Neural progenitor cell (in vitro differentiated cells): ENCODE measurements around the gene ESYT2. TPM values are rescaled to one million over a fixed set of nuclear protein-coding genes. Genes with fewer than 3 reads are reported as not detected.

Experiments used
- DNase-seq: peaks from one replicate; pipeline ENCODE4 v3.0.0-alpha.2; 2016; ENCODE audit warnings: low spot score
- H2AFZ ChIP-seq: fragments of 200-600 bp; sonication (generic); replicated peaks from 2 replicates; pipeline ENCODE4 v1.6.1; 2016; ENCODE audit warnings: antibody characterized with exemption
- H3F3A ChIP-seq: fragments of 200-600 bp; sonication (generic); 2 replicates; pipeline ENCODE4 v1.6.1; 2016; ENCODE audit warnings: antibody characterized with exemption, low read depth
- H3K27ac ChIP-seq: fragments of 200-600 bp; sonication (generic); 2 replicates; pipeline ENCODE4 v1.5.1; 2016; ENCODE audit warnings: mild to moderate bottlenecking
- H3K27me3 ChIP-seq: fragments of 200-600 bp; sonication (generic); 2 replicates; pipeline ENCODE4 v1.6.1; 2016; ENCODE audit warnings: mild to moderate bottlenecking, moderate library complexity
- H3K36me3 ChIP-seq: fragments of 200-600 bp; sonication (generic); 2 replicates; pipeline ENCODE4 v1.5.1; 2016
- H3K4me1 ChIP-seq: fragments of 200-600 bp; sonication (generic); 2 replicates; pipeline ENCODE4 v1.6.1; 2016; ENCODE audit warnings: mixed run types
- H3K4me2 ChIP-seq: fragments of 200-600 bp; sonication (generic); 2 replicates; pipeline ENCODE4 v1.6.1; 2016
- H3K4me3 ChIP-seq: fragments of 200-600 bp; sonication (generic); 2 replicates; pipeline ENCODE4 v1.5.1; 2016
- H3K79me2 ChIP-seq: fragments of 200-600 bp; sonication (generic); 2 replicates; pipeline ENCODE4 v1.6.1; 2016; ENCODE audit warnings: low read depth
- H3K9ac ChIP-seq: fragments of 200-600 bp; sonication (generic); 2 replicates; pipeline ENCODE4 v1.6.1; 2016
- H3K9me3 ChIP-seq: fragments of 200-600 bp; sonication (generic); 2 replicates; pipeline ENCODE4 v1.5.1; 2016; ENCODE audit warnings: low read depth
- H4K20me1 ChIP-seq: fragments of 200-600 bp; sonication (generic); 2 replicates; pipeline ENCODE4 v1.6.1; 2016; ENCODE audit warnings: low read depth
- H3K27ac Mint-ChIP-seq: 3 replicates; pipeline ENCODE4 v1.8.0; 2021; ENCODE audit warnings: mixed read lengths
- H3K27me3 Mint-ChIP-seq: 2 replicates; pipeline ENCODE4 v1.8.0; 2022; ENCODE audit warnings: low read depth, mild to moderate bottlenecking, inconsistent platforms, moderate library complexity, mixed read lengths; ENCODE audit not compliant: insufficient read depth
- H3K36me3 Mint-ChIP-seq: 3 replicates; pipeline ENCODE4 v1.8.0; 2021; ENCODE audit warnings: mixed read lengths
- H3K4me1 Mint-ChIP-seq: 3 replicates; pipeline ENCODE4 v1.8.0; 2021; ENCODE audit warnings: mixed read lengths
- H3K4me3 Mint-ChIP-seq: 3 replicates; pipeline ENCODE4 v1.8.0; 2021; ENCODE audit warnings: mild to moderate bottlenecking, moderate library complexity, mixed read lengths
- H3K9me3 Mint-ChIP-seq: 3 replicates; pipeline ENCODE4 v1.8.0; 2020; ENCODE audit warnings: mixed read lengths
- CTCF ChIP-seq: fragments of 200-600 bp; sonication (generic); IDR thresholded peaks from 2 replicates; pipeline ENCODE4 v1.5.1; 2017; ENCODE audit warnings: antibody characterized with exemption, mild to moderate bottlenecking
- EZH2 ChIP-seq: fragments of 200-600 bp; sonication (generic); IDR thresholded peaks from 2 replicates; pipeline ENCODE4 v1.6.1; 2017; ENCODE audit warnings: antibody characterized with exemption, mild to moderate bottlenecking, moderate library complexity
- EZH2phosphoT487 ChIP-seq: fragments of 200-600 bp; sonication (generic); IDR thresholded peaks from 2 replicates; pipeline ENCODE4 v1.6.1; 2017; ENCODE audit warnings: antibody characterized with exemption
- total RNA-seq: library from RNA; depleted of rRNA; stranded (reverse); fragments of >200 nt; gene quantifications from 2 replicates; pipeline ENCODE4 v1.2.3, GENCODE V29; 2015; ENCODE audit warnings: low replicate concordance

The ESYT2 gene
- total RNA-seq, 1 donor from 2014 or later, result 33.4 TPM

GRCh38 chr7:158830211-158830723 lies 958 bp upstream of the ESYT2 start:
- H3K36me3 ChIP-seq, result no peaks in the 10 kb centered on the region

GRCh38 chr7:158829021-158829341 lies 328 bp downstream of the ESYT2 start:
- H3K27me3 Mint-ChIP-seq, result peaks cover 7% of the 10 kb centered on the region
- no peaks in the 10 kb centered on the region for H3K36me3 ChIP-seq
- peak overlapping the region; percentile 45 for H2AFZ ChIP-seq
- no peak for TF ChIP-seq EZH2phosphoT487
- no peak for TF ChIP-seq CTCF
- TF ChIP-seq EZH2, result no peak
- peaks cover 17% of the 10 kb centered on the region for H3K4me1 Mint-ChIP-seq
- H3K9ac ChIP-seq, result peak overlapping the region; percentile 47
- H3K27ac Mint-ChIP-seq, result no peak overlapping the region
- no peaks in the 10 kb centered on the region for H3K9me3 ChIP-seq
- peaks cover 4% of the 10 kb centered on the region for H3K36me3 Mint-ChIP-seq
- H4K20me1 ChIP-seq, result peaks cover 22% of the 10 kb centered on the region
- no peaks in the 10 kb centered on the region for H3K9me3 Mint-ChIP-seq
- H3K4me1 ChIP-seq, result peaks cover 5% of the 10 kb centered on the region
- H3K4me2 ChIP-seq, result peak overlapping the region; percentile 80
- peaks cover 45% of the 10 kb centered on the region for H3K79me2 ChIP-seq
- H3K4me3 ChIP-seq, result peak overlapping the region; percentile 81
- peaks cover 26% of the 10 kb centered on the region for H3F3A ChIP-seq
- peak; percentile 90 for DNase-seq
- peak overlapping the region; percentile 90 for H3K4me3 Mint-ChIP-seq
- H3K27me3 ChIP-seq, result no peaks in the 10 kb centered on the region
- H3K27ac ChIP-seq, result peak overlapping the region; percentile 81

More at GRCh38 chr7:158830211-158830723, 958 bp upstream of the ESYT2 start:
- Histone ChIP-seq H3K79me2 (peaks cover 32% of the 10 kb centered on the region), H3K4me1 (peaks cover 5% of the 10 kb centered on the region), H3K4me3 (peak overlapping the region; percentile 81), H3K4me2 (peak overlapping the region; percentile 83), H3K9ac (no peak overlapping the region), H4K20me1 (peaks cover 22% of the 10 kb centered on the region), H3K9me3 (no peaks in the 10 kb centered on the region), H3F3A (peaks cover 26% of the 10 kb centered on the region), H2AFZ (peak overlapping the region; percentile 85), H3K27ac (peak overlapping the region; percentile 81), H3K27me3 (no peaks in the 10 kb centered on the region)
- Mint-ChIP-seq H3K4me3 (peak overlapping the region; percentile 87), H3K27ac (peak overlapping the region; percentile 66), H3K4me1 (peaks cover 22% of the 10 kb centered on the region), H3K36me3 (peaks cover 4% of the 10 kb centered on the region), H3K27me3 (peaks cover 7% of the 10 kb centered on the region), H3K9me3 (peaks cover under 1% of the 10 kb centered on the region)
- TF ChIP-seq EZH2 (peak; percentile 20), CTCF (no peak)
- no peak for DNase-seq

- Histone ChIP-seq H3K36me3 (no peaks in the 10 kb centered on the region), H3K4me1 (peaks cover 5% of the 10 kb centered on the region), H2AFZ (peak overlapping the region; percentile 45), H3K27me3 (no peaks in the 10 kb centered on the region), H3F3A (peaks cover 26% of the 10 kb centered on the region), H4K20me1 (peaks cover 22% of the 10 kb centered on the region), H3K9ac (peak overlapping the region; percentile 47), H3K4me2 (peak overlapping the region; percentile 80), H3K27ac (peak overlapping the region; percentile 81), H3K4me3 (peak overlapping the region; percentile 81), H3K79me2 (peaks cover 51% of the 10 kb centered on the region), H3K9me3 (no peaks in the 10 kb centered on the region)
- TF ChIP-seq EZH2 (no peak), CTCF (no peak), EZH2phosphoT487 (no peak)
- Mint-ChIP-seq H3K36me3 (peaks cover 4% of the 10 kb centered on the region), H3K9me3 (no peaks in the 10 kb centered on the region), H3K4me3 (peak overlapping the region; percentile 90), H3K4me1 (peaks cover 17% of the 10 kb centered on the region), H3K27ac (peak overlapping the region; percentile 0), H3K27me3 (peaks cover 6% of the 10 kb centered on the region)
- peak; percentile 72 for DNase-seq
These were observed 932 bp downstream of the ESYT2 start for GRCh38 chr7:158828133-158829020.
